Right lobe of liver (tissue), 6 donors: ENCODE data around the gene SH2D3A. TPM values are rescaled to one million over a fixed set of nuclear protein-coding genes. Genes with fewer than 3 reads are reported as not detected.

Source experiments
- ATAC-seq, 4 donors: fragments of 200-7000 bp; cut with Tn5 transposase; one replicate each; pipeline ENCODE4 v1.9.1; 2020; ENCODE audit warnings: mild to moderate bottlenecking in 4 of 4, moderate library complexity in 4 of 4
- DNase-seq, 3 donors: peaks; one replicate each; pipeline ENCODE4 v3.0.0-alpha.2; 2020
- H3K27ac ChIP-seq, 3 donors: fragments of 200-600 bp; one replicate each; pipeline ENCODE4 v1.8.0; 2022
- H3K27me3 ChIP-seq, 2 donors: fragments of 200-600 bp; one replicate each; pipeline ENCODE4 v1.8.0; 2022
- H3K36me3 ChIP-seq, 4 donors: fragments of 200-600 bp; sonication (generic) in 1 of 4; one replicate each; pipeline versions ENCODE4 v1.5.1 to v1.8.0; 2017 to 2022; ENCODE audit warnings: control low read depth in 1 of 4
- H3K4me1 ChIP-seq, 4 donors: fragments of 200-600 bp; sonication (generic) in 1 of 4; one replicate each; pipeline versions ENCODE4 v1.5.1 to v1.8.0; 2017 to 2022; ENCODE audit warnings: control low read depth in 1 of 4
- H3K4me3 ChIP-seq, 3 donors: fragments of 200-600 bp; one replicate each; pipeline ENCODE4 v1.8.0; 2022
- H3K9me3 ChIP-seq, 4 donors: fragments of 200-600 bp; sonication (generic) in 1 of 4; one replicate each; pipeline versions ENCODE4 v1.5.1 to v1.8.0; 2017 to 2022; ENCODE audit warnings: control low read depth in 1 of 4
- POLR2A ChIP-seq: fragments of 450-650 bp; IDR thresholded peaks from one replicate; pipeline ENCODE4 v1.6.1; 2017; ENCODE audit warnings: antibody characterized with exemption, mild to moderate bottlenecking
- WGBS: methylation state at CpG from one replicate; pipeline ENCODE4 v1.1.6; 2018; ENCODE audit warnings: low coverage, low lambda C conversion rate; ENCODE audit not compliant: insufficient coverage; ENCODE audit errors: missing lambda C conversion rate; 5-methylcytosine and 5-hydroxymethylcytosine counted together
- intact Hi-C, 2 donors: fragments of 100-400 bp; cut with DNase I; formaldehyde crosslinking; loops; one replicate each; pipeline versions ENCODE4 v1.11.2 to v1.14.1; 2022
- total RNA-seq, 6 experiments: library from RNA; depleted of rRNA in 2 of 6; stranded (reverse); fragments of >200 nt in 2 of 6; fragmentation: NEBNext Ultra II Directional in 3 of 6; extraction: Animal tissue kit (Norgen Biotek cat#: 25700) in 3 of 6; gene quantifications; one replicate each; pipeline versions ENCODE4 v1.1.0 to v1.2.4, GENCODE V29; 2016 to 2023
- TF ChIP-seq, protein P1 (sequence below), 4 donors: fragments of 200-600 bp in 3 of 4; fragments of 450-650 bp in 1 of 4; IDR thresholded peaks; one replicate each; pipeline versions ENCODE4 v1.5.1 to v1.8.0; 2016 to 2022; ENCODE audit warnings: antibody characterized with exemption in 4 of 4, mild to moderate bottlenecking in 2 of 4
- donor health status: DM: no; HTN: yes; CAD: no.
- donor health status: DM: no; HTN: no; CAD: no.
- donor health status: DM: no; HTN: no; CAD: no.
- donor health status: DM: no; HTN: yes; CAD: no.
- donor health status: DM: no; HTN: yes; CAD: no.

Gene SH2D3A
- total RNA-seq, 6 experiments from 2014 or later, result 0.72 to 2.3 (median 1.3) TPM

DNA sequence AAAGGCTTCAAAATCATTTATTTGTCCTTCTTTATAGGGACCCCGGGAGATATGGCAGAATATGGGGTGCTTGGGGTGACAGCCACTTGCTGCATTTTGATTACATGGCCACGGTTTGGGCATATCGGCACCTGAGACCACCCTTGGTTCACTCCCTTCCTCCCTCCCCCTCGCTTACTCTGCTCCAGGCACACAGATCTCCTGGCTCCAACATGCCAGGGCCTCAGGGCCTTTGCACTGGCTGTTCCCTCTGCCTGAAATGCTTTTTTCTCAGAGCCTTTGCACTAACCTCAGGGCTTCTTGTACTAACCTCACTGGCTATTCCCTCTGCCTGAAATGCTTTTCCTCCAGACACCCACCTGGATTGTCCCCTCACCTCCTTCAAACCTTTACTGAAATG is 29.0 kb upstream of the SH2D3A start:
- H3K36me3 ChIP-seq, result no peaks in the 10 kb centered on the region
- H3K27ac ChIP-seq, result no peak overlapping the region
- 84% methylated on average over 4 of the region's 4 CpGs for WGBS
- H3K27me3 ChIP-seq, result no peaks in the 10 kb centered on the region
- H3K9me3 ChIP-seq, result no peaks in the 10 kb centered on the region
- no peaks in the 10 kb centered on the region for H3K4me1 ChIP-seq
- ATAC-seq, result no peak
- TF ChIP-seq POLR2A, result no peak
- TF ChIP-seq, protein P1, sequence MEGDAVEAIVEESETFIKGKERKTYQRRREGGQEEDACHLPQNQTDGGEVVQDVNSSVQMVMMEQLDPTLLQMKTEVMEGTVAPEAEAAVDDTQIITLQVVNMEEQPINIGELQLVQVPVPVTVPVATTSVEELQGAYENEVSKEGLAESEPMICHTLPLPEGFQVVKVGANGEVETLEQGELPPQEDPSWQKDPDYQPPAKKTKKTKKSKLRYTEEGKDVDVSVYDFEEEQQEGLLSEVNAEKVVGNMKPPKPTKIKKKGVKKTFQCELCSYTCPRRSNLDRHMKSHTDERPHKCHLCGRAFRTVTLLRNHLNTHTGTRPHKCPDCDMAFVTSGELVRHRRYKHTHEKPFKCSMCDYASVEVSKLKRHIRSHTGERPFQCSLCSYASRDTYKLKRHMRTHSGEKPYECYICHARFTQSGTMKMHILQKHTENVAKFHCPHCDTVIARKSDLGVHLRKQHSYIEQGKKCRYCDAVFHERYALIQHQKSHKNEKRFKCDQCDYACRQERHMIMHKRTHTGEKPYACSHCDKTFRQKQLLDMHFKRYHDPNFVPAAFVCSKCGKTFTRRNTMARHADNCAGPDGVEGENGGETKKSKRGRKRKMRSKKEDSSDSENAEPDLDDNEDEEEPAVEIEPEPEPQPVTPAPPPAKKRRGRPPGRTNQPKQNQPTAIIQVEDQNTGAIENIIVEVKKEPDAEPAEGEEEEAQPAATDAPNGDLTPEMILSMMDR (IDR thresholded peaks at IDR 0.05), result no peak
- intact Hi-C loops, result no loop called here
- no peak overlapping the region for H3K4me3 ChIP-seq
- no peak for DNase-seq

DNA sequence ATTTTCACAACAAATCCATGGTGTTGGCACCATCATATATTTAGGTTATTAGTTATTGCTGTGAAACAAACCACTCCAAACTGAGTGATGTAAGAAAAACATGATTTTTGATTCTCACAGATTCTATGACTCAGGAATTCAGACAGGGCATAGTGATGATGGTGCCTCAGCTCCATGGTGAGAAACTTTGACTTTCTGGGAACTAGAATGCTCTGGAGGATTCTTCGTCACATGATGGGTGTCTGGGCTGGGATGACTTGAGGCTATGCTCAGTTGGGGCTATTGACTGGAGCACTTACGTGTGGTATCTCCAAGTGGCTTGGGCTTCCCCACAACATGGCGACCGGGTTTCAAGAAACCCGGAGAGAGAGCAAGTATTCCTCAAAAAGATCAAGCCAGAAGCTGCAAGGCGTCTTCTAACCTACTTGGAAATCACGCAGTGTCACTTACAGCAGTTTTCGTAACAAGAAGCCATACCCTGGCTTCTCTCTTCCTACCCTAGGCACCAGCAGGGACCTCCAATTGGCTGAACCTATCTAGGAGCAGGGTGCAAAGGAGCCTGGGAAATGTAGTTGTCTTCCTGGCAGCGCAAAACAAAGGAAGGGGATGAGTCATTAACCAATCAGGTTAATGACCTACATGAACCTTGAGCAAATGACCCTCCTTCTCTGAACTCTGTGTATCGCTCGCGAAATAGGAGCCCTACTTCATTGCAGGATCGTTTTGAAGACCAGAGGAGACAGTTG is 27.6 kb upstream of the SH2D3A start:
- no peaks in the 10 kb centered on the region for H3K27me3 ChIP-seq
- no peaks in the 10 kb centered on the region for H3K36me3 ChIP-seq
- intact Hi-C loops, result no loop called here
- ATAC-seq (no peak), DNase-seq (no peak)
- no peaks in the 10 kb centered on the region for H3K4me1 ChIP-seq
- WGBS, result 81% methylated on average over 10 of the region's 13 CpGs
- H3K9me3 ChIP-seq, result no peaks in the 10 kb centered on the region
- TF ChIP-seq POLR2A, result no peak
- TF ChIP-seq, protein P1 (IDR thresholded peaks at IDR 0.05), result no peak
- H3K27ac ChIP-seq, result no peak overlapping the region
- no peak overlapping the region for H3K4me3 ChIP-seq

DNA sequence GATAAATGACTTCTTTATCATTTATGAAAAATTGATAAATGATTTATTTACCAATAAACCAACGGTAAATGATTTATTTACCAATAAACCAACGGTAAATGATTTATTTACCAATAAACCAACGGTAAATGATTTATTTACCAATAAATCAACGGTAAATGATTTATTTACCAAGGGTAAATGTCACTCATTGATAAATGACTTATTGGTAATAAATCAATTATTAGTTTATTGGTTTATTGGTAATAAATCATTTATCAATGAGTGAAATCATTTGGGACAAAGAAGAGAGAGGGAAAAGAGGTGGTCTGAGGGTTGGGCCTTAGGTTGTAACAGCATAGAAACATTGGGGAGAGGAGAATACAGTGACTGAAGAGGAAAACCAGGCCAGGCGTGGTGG is 26.7 kb upstream of the SH2D3A start:
- H3K4me3 ChIP-seq, result no peak overlapping the region
- no peaks in the 10 kb centered on the region for H3K27me3 ChIP-seq
- 65% methylated on average over 5 of the region's 5 CpGs for WGBS
- no peak for TF ChIP-seq POLR2A
- TF ChIP-seq, protein P1 (IDR thresholded peaks at IDR 0.05), result no peak
- no peaks in the 10 kb centered on the region for H3K4me1 ChIP-seq
- no peaks in the 10 kb centered on the region for H3K36me3 ChIP-seq
- intact Hi-C loops, result no loop called here
- H3K27ac ChIP-seq, result no peak overlapping the region
- no peak for DNase-seq
- ATAC-seq, result no peak
- H3K9me3 ChIP-seq, result no peaks in the 10 kb centered on the region

DNA sequence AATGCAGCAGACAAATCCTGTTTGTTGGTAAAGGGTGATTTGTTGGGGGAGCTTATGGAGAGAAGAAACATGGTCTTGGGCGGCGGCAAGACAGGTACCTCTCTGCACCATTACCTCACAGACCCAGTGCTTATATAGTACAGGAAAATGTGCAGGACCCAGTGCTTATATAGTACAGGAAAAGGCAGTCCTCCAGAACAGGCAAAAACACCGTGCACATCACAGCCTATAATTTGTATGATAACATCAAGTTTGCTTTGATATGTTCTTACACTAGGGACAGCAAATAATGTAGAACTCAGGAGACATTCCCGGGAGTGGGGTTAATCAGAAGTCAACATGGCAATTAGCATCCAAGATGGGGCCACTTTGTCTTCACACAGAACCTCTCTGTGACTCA is 26.2 kb upstream of the SH2D3A start:
- intact Hi-C loops, result no loop called here
- TF ChIP-seq, protein P1 (IDR thresholded peaks at IDR 0.05), result no peak
- TF ChIP-seq POLR2A, result no peak
- Histone ChIP-seq H3K4me1 (no peaks in the 10 kb centered on the region), H3K4me3 (no peak overlapping the region), H3K36me3 (no peaks in the 10 kb centered on the region), H3K9me3 (no peaks in the 10 kb centered on the region), H3K27ac (no peak overlapping the region), H3K27me3 (no peaks in the 10 kb centered on the region)
- ATAC-seq (no peak), DNase-seq (no peak)
- 74% methylated on average over 4 of the region's 4 CpGs for WGBS
